GM21360 (cell line): ENCODE data around the gene RASL11B.
"Not testable (repeated sequence)": the region's sequence is repeated elsewhere in the genome, so short reads cannot be mapped to it uniquely, and the experiment has no call there.

Experiments
- ATAC-seq: cut with Tn5 transposase; IDR thresholded peaks from one replicate; pipeline ENCODE4 v1.9.1; 2021; ENCODE audit warnings: mild to moderate bottlenecking, moderate library complexity; ENCODE audit not compliant: unreplicated experiment

Gene RASL11B

GRCh38 chr4:52861879-52862616 is at the start of gene RASL11B:
Gene RASL11B (plus strand): TSS chr4:52862317. CDS start chr4:52862508, 191 bp downstream.
- ATAC-seq = peak; percentile 99

DNA sequence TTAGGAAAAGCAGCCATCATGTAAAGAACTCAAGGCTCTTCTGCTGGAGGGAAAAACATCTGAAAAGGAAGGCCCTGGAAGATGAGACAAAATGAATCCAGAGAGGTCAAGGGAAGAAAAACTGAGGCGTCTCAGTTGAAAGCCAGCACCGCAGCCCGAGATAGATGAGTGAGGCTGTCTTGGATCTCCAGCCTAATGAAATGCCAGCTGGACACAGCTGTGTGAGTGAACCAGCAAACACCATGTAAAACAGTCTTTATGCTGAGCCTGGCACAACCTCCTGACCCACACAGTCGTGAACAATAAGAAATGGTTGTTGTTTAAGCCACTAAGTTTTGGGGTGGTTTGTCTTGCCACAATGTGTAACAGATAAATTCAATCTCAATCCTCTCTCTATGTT is 48.6 kb upstream of the RASL11B start:
- ATAC-seq = no peak

GRCh38 chr4:52822583-52822971 is 39.5 kb upstream of the RASL11B start:
- no peak for ATAC-seq

GRCh38 chr4:52822972-52823701 is 39.0 kb upstream of the RASL11B start:
- ATAC-seq = no peak

DNA sequence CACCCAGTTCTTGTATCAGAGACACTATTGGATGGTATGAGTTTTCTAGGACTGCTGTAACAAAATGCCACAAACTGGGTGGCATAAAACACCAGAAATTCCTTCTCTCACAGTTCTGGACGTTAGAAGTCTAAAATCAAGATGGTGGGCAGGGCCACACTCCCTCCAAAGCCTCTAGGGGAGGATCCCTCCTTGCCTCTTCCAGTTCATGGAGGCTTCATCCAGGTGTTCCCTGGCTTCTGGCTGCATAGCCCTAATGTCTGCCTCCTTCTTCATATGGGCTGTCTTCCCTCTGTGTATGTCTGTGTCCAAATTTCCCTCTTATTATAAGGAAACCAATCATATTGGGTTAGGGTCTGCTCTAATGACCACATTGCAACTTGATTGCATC is 38.4 kb upstream of the RASL11B start:
- no peak for ATAC-seq

DNA sequence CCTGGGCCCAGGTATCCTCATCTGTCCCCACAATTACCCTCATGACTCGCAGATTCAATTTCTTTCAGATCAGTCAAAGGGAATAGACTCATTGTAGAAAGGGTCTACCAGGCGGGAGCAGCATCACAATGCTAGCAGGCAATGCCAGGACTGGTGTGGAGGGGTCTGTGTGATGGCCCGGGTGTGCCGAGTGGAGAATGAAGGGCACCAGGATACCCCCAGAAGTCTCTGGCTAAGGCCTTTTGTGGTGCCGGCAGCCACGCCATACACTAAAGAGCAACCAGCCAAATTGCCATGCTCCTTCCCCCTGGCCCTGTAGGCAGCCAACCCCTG is 37.9 kb upstream of the RASL11B start:
- ATAC-seq = no peak

- no peak for ATAC-seq
These were observed 37.3 kb upstream of the RASL11B start for GRCh38 chr4:52824603-52825459.

GRCh38 chr4:52825460-52826090 is 36.5 kb upstream of the RASL11B start:
- ATAC-seq = no peak

GRCh38 chr4:52833941-52834525 is 28.1 kb upstream of the RASL11B start:
- ATAC-seq = no peak

DNA sequence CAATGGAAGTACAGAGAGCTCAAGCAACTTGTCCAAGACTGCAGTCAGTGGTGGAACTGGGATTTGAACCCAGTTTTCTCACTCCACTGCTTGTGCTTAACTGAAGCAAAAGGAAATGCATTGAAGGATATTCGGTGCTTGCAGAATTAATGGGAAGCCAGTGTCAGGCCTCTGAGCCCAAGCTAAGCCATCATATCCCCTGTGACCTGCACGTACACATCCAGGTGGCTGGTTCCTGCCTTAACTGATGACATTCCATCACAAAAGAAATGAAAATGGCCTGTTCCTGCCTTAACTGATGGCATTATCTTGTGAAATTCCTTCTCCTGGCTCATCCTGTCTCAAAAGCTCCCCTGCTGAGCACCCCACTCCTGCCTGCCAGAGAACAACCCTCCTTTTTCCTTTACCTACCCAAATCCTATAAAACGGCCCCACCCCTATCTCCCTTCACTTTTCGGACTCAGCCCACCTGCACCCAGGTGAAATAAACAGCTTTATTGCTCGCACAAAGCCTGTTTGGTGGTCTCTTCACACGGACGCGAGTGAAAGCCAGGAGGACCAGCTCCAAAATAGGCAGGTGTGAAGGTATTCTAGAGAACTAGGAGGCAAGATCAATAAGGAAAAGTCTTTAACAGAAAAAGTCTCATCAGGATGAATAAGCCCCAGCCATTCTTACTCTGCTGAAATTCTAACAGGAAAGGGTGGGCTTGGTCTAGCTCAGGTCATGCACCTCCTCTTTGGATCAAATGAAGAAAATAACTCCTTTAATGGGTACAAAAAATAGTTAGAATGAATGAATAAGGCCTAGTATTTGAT is 27.3 kb upstream of the RASL11B start:
- ATAC-seq = not testable (repeated sequence)

DNA sequence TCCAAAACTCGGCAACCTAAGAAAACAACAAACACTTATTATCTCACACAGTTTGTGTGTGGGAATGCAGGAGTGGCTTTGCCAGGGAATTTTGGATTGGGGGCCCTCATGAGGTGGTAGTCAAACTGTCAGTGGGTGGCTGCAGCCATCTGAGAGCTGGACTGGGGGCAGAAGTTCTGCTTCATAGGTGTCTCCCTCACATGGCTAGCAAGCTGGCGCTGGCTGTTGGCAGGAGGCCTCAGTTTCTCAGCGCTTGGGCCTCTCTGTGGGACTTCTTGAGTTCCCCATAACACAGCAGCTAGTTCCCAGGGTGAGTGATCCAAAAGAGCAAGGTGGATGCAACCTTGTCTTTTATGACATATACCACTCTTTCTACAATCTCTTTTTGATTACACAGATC is 26.0 kb upstream of the RASL11B start:
- no peak for ATAC-seq

DNA sequence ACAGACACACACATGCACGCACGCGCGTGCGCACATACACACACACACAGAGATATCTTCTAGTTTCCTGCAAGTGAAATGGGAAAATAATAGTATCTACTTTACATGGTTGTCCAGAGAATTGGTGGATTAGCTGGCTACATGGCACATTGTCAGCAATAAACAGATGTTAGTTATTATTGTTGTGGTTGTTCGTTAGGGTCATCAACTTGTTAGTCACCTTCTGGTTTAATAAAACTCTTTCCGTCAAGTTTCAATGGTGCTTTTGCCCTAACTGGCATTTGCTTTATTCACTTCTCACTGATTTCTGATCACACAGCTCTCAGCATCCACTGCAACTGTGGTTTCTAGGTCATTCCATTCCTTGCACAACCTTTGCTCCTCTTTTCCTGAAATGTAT is 25.4 kb upstream of the RASL11B start:
- no peak for ATAC-seq

DNA sequence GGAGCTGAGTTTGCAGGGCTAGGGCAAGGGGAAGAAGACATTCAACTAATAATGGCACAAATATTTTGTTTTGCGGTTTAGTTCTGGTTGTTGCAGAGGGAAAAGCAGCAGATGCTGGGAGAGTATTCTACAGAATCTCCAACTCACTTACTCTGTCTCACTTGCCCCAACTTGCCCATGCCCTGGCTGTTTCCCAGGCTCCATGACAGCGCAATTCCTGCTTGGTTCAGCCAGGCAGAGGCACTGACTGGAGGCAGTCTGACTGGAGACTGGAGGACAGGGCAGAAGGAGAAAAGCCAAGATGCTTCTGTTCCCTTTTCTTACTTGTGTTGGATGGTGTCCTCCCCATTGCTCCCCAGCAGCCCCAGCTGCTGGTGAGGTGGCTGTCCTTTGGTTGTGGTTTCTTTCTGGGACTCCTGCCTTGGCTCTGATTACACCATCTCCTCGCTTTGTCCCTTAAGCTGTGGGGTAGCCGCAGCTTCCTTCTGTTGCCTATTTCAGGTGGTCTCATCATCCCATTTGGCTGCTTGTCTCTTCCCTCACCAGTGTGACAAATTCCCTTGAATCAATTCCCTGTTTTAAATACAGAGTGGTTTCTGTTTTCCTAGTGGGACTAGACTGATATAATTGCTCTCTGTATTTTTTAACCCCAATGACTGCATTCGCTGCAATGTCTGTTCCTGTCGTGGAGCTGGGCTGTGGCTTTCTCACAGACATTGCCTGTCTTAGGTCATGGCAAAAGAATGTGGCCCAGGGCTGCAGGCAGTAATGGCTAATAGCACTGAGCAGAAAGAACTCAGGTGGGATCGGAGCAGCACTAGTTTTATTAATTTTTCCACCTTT is 24.2 kb upstream of the RASL11B start:
- no peak for ATAC-seq

DNA sequence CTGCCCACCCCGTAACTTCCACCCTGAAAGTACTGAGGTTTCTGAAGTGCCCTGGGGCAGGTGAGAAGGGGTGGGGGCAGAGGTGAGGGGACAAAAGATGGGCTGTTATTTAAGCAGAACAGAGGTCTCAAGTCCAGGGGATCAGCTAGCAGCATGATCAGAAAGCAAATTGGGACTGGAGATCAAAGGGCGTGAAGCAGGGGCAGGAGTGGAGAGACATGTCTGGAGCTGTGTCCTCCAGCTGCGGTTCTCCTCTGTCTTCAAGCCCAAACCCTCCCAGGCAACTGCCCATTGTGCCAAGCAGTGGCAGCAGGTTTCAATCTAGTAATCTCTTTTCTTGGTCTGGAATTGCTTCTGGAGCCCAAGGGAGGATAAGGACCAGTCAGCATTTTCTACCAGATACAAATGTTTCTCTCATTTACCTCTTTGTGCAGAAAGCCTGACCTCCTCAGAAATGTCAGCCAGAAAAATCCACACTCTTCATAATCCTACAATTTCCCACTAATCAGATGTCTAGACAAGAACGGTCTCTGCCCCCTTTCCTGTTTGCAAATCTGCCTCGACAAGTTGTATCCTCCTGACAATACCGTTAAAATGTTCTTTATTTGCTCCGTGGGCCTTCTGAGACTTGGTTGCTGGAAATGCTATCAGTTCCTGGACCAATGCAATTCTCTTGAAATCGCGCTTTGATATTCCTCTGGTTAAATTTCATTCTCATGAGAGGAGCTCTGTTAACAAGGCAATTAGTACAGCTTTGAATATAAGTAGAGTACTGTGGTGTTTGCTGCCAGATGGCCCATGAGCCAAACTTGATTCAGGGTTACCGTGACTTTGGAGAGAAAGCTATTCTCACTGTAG is 23.2 kb upstream of the RASL11B start:
- ATAC-seq = no peak

- no peak for ATAC-seq
These were observed 21.4 kb upstream of the RASL11B start for GRCh38 chr4:52840531-52841370.

DNA sequence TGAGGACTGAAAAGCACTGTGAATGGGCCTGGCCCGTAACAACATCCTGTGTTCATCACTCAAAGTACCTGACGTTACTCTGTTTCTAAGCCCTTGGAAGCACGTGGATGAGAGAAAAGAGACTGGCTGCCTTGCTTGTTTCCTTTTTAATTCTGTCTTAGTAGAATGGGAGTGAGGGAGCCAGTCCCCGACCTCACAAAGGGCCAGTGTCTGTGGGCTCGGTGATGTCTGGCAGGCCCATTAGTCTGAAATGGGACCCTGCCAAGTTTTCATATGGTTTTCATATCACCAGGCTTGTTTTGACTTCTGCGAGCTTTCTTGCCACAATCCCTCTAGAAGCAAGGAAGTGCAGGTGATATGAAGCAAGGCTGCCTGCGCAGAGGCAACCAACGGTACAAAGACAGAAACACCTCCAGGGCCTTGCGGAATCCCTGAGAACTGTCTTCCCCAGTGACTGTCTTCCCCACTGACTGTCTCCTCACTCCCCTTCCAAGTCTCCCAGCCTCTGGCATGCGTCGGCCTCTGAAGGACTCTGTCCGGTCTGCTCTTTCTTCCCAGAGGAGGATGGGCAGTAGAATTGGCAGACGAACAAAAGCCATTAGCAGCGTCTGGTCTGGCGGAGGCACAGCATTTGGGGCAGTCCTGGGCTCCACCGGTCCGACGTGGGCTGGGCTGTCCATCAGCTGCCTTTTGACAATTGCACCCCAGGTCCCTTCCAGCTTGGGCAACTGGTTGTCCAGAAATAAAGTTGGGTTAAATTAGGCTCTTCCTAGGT is 20.2 kb upstream of the RASL11B start:
- no peak for ATAC-seq

DNA sequence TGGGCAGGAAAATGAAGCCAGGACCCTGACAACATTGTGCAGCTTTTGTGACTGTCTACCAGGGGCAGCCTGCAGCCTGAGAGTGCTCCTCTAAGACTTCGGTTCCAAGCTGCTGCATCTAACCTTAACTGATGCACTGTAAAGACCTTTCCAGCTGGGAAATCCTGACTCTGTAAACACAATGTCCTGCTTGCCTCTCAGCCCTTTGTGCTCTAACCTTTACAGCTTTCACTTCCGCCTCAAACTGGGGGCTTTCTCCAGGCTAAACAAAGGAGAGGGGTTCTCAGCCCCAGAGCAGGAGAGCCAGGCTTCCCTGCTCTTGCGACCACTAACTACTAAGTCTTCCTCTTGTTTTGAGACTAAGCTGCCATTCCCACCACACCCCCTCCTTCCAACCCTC is 19.3 kb upstream of the RASL11B start:
- no peak for ATAC-seq
